ENCODE data around the gene PNCK. TPM values are rescaled to one million over a fixed set of nuclear protein-coding genes. Genes with fewer than 3 reads are reported as not detected.

PNCK gene
- total and polyA plus RNA-seq, 2 experiments from 2014 or later, result 3.5 to 11.9 TPM

GRCh38 chrX:153632595-153632946 lies 41.0 kb downstream of the PNCK start:
- DNase-seq (ENCODE audit: low spot score) (no peak), ATAC-seq (no peak)
- no peaks in the 10 kb centered on the region for H3K4me1 ChIP-seq (ENCODE audit: insufficient read depth)
- no peaks in the 10 kb centered on the region for H3K4me1 Mint-ChIP-seq
- no peaks in the 10 kb centered on the region for H3K9me2 ChIP-seq (ENCODE audit: insufficient read depth)
- H3K27ac ChIP-seq (ENCODE audit: low read depth), result no peak overlapping the region
- H3K27ac Mint-ChIP-seq, result no peak overlapping the region
- no peak overlapping the region for H3K4me3 ChIP-seq
- TF ChIP-seq, protein P1, sequence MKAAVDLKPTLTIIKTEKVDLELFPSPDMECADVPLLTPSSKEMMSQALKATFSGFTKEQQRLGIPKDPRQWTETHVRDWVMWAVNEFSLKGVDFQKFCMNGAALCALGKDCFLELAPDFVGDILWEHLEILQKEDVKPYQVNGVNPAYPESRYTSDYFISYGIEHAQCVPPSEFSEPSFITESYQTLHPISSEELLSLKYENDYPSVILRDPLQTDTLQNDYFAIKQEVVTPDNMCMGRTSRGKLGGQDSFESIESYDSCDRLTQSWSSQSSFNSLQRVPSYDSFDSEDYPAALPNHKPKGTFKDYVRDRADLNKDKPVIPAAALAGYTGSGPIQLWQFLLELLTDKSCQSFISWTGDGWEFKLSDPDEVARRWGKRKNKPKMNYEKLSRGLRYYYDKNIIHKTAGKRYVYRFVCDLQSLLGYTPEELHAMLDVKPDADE (IDR thresholded peaks at IDR 0.05), result no peak
- no peak for TF ChIP-seq CREB1 (CRISPR knock-in tag; IDR thresholded peaks at IDR 0.05; ENCODE audit: low read depth)
- TF ChIP-seq, protein P2, sequence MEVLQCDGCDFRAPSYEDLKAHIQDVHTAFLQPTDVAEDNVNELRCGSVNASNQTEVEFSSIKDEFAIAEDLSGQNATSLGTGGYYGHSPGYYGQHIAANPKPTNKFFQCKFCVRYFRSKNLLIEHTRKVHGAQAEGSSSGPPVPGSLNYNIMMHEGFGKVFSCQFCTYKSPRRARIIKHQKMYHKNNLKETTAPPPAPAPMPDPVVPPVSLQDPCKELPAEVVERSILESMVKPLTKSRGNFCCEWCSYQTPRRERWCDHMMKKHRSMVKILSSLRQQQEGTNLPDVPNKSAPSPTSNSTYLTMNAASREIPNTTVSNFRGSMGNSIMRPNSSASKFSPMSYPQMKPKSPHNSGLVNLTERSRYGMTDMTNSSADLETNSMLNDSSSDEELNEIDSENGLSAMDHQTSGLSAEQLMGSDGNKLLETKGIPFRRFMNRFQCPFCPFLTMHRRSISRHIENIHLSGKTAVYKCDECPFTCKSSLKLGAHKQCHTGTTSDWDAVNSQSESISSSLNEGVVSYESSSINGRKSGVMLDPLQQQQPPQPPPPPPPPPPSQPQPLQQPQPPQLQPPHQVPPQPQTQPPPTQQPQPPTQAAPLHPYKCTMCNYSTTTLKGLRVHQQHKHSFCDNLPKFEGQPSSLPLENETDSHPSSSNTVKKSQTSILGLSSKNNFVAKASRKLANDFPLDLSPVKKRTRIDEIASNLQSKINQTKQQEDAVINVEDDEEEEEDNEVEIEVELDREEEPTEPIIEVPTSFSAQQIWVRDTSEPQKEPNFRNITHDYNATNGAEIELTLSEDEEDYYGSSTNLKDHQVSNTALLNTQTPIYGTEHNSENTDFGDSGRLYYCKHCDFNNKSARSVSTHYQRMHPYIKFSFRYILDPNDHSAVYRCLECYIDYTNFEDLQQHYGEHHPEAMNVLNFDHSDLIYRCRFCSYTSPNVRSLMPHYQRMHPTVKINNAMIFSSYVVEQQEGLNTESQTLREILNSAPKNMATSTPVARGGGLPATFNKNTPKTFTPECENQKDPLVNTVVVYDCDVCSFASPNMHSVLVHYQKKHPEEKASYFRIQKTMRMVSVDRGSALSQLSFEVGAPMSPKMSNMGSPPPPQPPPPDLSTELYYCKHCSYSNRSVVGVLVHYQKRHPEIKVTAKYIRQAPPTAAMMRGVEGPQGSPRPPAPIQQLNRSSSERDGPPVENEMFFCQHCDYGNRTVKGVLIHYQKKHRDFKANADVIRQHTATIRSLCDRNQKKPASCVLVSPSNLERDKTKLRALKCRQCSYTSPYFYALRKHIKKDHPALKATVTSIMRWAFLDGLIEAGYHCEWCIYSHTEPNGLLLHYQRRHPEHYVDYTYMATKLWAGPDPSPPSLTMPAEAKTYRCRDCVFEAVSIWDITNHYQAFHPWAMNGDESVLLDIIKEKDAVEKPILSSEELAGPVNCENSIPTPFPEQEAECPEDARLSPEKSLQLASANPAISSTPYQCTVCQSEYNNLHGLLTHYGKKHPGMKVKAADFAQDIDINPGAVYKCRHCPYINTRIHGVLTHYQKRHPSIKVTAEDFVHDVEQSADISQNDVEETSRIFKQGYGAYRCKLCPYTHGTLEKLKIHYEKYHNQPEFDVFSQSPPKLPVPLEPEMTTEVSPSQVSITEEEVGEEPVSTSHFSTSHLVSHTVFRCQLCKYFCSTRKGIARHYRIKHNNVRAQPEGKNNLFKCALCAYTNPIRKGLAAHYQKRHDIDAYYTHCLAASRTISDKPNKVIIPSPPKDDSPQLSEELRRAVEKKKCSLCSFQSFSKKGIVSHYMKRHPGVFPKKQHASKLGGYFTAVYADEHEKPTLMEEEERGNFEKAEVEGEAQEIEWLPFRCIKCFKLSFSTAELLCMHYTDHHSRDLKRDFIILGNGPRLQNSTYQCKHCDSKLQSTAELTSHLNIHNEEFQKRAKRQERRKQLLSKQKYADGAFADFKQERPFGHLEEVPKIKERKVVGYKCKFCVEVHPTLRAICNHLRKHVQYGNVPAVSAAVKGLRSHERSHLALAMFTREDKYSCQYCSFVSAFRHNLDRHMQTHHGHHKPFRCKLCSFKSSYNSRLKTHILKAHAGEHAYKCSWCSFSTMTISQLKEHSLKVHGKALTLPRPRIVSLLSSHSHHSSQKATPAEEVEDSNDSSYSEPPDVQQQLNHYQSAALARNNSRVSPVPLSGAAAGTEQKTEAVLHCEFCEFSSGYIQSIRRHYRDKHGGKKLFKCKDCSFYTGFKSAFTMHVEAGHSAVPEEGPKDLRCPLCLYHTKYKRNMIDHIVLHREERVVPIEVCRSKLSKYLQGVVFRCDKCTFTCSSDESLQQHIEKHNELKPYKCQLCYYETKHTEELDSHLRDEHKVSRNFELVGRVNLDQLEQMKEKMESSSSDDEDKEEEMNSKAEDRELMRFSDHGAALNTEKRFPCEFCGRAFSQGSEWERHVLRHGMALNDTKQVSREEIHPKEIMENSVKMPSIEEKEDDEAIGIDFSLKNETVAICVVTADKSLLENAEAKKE (CRISPR knock-in tag; IDR thresholded peaks at IDR 0.05), result no peak
- TF ChIP-seq JUNB (IDR thresholded peaks at IDR 0.05; ENCODE audit: unreplicated experiment), result no peak
- no peak for TF ChIP-seq EZH2 (IDR thresholded peaks at IDR 0.05; ENCODE audit: low read depth, unreplicated experiment)
- no peak for TF ChIP-seq ZNF114 (CRISPR knock-in tag; IDR thresholded peaks at IDR 0.05)
- no peak for TF ChIP-seq POLR2AphosphoS5 (IDR thresholded peaks at IDR 0.05; ENCODE audit: low read depth)
- no peak for TF ChIP-seq STAT1 (IDR thresholded peaks at IDR 0.05; ENCODE audit: unreplicated experiment)
- no peak for TF ChIP-seq EZH2phosphoT487 (IDR thresholded peaks at IDR 0.05; ENCODE audit: unreplicated experiment)
- TF ChIP-seq CTCF (conservative IDR thresholded peaks at IDR 0.05; ENCODE audit: low read depth in 2 of 2), result no peak
- TF ChIP-seq REST (IDR thresholded peaks at IDR 0.05; ENCODE audit: unreplicated experiment), result no peak
- no peaks in the 10 kb centered on the region for H3K36me3 ChIP-seq (ENCODE audit: insufficient read depth)
- no peak overlapping the region for H3K4me2 ChIP-seq
- no peaks in the 10 kb centered on the region for H3K27me3 ChIP-seq (ENCODE audit: insufficient read depth)
- H3K9me3 Mint-ChIP-seq, result no peaks in the 10 kb centered on the region
- H3K79me2 ChIP-seq (replicated peaks; ENCODE audit: insufficient read depth), result no peaks in the 10 kb centered on the region
- no peaks in the 10 kb centered on the region for H3F3A ChIP-seq (replicated peaks; ENCODE audit: low read depth)
- no peaks in the 10 kb centered on the region for H3K36me3 Mint-ChIP-seq (ENCODE audit: low read depth)
- H3K27me3 Mint-ChIP-seq (ENCODE audit: insufficient read depth, low read depth, poor library complexity), result peaks cover 1% of the 10 kb centered on the region
- no peak overlapping the region for H3K4me3 Mint-ChIP-seq
- no peaks in the 10 kb centered on the region for H4K20me1 ChIP-seq (replicated peaks; ENCODE audit: insufficient read depth)
- no peak overlapping the region for H2AFZ ChIP-seq

Data from GM23338 (cell line).